Prostate gland (tissue), 2 donors: Measurements from ENCODE around the gene DEFB123. TPM values are rescaled to one million over a fixed set of nuclear protein-coding genes. Genes with fewer than 3 reads are reported as not detected.
"Not testable (repeated sequence)": the region's sequence is repeated elsewhere in the genome, so short reads cannot be mapped to it uniquely, and the experiment has no call there.

ENCODE experiments used
- DNase-seq: peaks from one replicate; pipeline ENCODE4 v3.0.0-alpha.2; 2019; ENCODE audit warnings: low spot score
- H3K27ac ChIP-seq, 2 donors: fragments of 200-600 bp; sonication (generic); 2 replicates each; pipeline ENCODE4 v1.5.1; 2017 to 2019
- H3K27me3 ChIP-seq: fragments of 200-600 bp; sonication (generic); replicated peaks from 2 replicates; pipeline ENCODE4 v1.5.1; 2019; ENCODE audit not compliant: insufficient read depth
- H3K36me3 ChIP-seq, 2 donors: fragments of 200-600 bp; sonication (generic); 1 replicate in 1 of 2; 2 replicates in 1 of 2; pipeline versions ENCODE4 v1.5.1 to v1.8.1; 2017 to 2019
- H3K4me1 ChIP-seq: fragments of 200-600 bp; sonication (generic); replicated peaks from 2 replicates; pipeline ENCODE4 v1.5.1; 2019
- H3K4me3 ChIP-seq, 2 donors: fragments of 200-600 bp; sonication (generic); 2 replicates each; pipeline ENCODE4 v1.5.1; 2017 to 2019
- H3K9me3 ChIP-seq: fragments of 200-600 bp; sonication (generic); 2 replicates; pipeline ENCODE4 v1.5.1; 2017
- POLR2A ChIP-seq: fragments of 450-650 bp; IDR thresholded peaks from one replicate; pipeline ENCODE4 v1.6.1; 2016; ENCODE audit warnings: antibody characterized with exemption, mild to moderate bottlenecking
- POLR2AphosphoS5 ChIP-seq: sonication (generic); formaldehyde crosslinking; IDR thresholded peaks from one replicate; pipeline ENCODE4 v1.6.1; 2017; ENCODE audit warnings: antibody characterized with exemption
- WGBS: methylation state at CpG from one replicate; pipeline ENCODE4 v1.1.5; 2018; 5-methylcytosine and 5-hydroxymethylcytosine counted together
- intact Hi-C: fragments of 100-400 bp; cut with DNase I; formaldehyde crosslinking; loops from one replicate; pipeline ENCODE4 v1.14.2; 2022
- total RNA-seq, 2 donors: library from RNA; depleted of rRNA; stranded (reverse); fragments of >200 nt; gene quantifications; one replicate each; pipeline ENCODE4 v1.1.0, GENCODE V29; 2016
- TF ChIP-seq, protein P1 (sequence below), 4 experiments: fragments of 200-600 bp in 2 of 4; fragments of 450-650 bp in 2 of 4; sonication (generic) in 2 of 4; IDR thresholded peaks; 1 replicate in 3 of 4; 2 replicates in 1 of 4; pipeline ENCODE4 v1.5.1; 2016 to 2019; ENCODE audit warnings: antibody characterized with exemption in 4 of 4, mild to moderate bottlenecking in 2 of 4, moderate library complexity in 2 of 4

DEFB123 gene
- total RNA-seq, 2 donors from 2014 or later: 459 TPM; not detected in 1

GRCh38 chr20:31410011-31410410, 30.4 kb upstream of the DEFB123 start:
- H3K9me3 ChIP-seq: no peaks in the 10 kb centered on the region
- WGBS: 57% methylated on average over 1 of the region's 1 CpG
- H3K27me3 ChIP-seq: no peaks in the 10 kb centered on the region
- H3K4me1 ChIP-seq: no peaks in the 10 kb centered on the region
- no peaks in the 10 kb centered on the region for H3K36me3 ChIP-seq
- TF ChIP-seq POLR2AphosphoS5 (no peak), POLR2A (no peak)
- TF ChIP-seq, protein P1, sequence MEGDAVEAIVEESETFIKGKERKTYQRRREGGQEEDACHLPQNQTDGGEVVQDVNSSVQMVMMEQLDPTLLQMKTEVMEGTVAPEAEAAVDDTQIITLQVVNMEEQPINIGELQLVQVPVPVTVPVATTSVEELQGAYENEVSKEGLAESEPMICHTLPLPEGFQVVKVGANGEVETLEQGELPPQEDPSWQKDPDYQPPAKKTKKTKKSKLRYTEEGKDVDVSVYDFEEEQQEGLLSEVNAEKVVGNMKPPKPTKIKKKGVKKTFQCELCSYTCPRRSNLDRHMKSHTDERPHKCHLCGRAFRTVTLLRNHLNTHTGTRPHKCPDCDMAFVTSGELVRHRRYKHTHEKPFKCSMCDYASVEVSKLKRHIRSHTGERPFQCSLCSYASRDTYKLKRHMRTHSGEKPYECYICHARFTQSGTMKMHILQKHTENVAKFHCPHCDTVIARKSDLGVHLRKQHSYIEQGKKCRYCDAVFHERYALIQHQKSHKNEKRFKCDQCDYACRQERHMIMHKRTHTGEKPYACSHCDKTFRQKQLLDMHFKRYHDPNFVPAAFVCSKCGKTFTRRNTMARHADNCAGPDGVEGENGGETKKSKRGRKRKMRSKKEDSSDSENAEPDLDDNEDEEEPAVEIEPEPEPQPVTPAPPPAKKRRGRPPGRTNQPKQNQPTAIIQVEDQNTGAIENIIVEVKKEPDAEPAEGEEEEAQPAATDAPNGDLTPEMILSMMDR (IDR thresholded peaks at IDR 0.05): no peak
- H3K27ac ChIP-seq: no peak overlapping the region
- no peak overlapping the region for H3K4me3 ChIP-seq
- intact Hi-C loops: no loop called here
- DNase-seq: no peak

DNA sequence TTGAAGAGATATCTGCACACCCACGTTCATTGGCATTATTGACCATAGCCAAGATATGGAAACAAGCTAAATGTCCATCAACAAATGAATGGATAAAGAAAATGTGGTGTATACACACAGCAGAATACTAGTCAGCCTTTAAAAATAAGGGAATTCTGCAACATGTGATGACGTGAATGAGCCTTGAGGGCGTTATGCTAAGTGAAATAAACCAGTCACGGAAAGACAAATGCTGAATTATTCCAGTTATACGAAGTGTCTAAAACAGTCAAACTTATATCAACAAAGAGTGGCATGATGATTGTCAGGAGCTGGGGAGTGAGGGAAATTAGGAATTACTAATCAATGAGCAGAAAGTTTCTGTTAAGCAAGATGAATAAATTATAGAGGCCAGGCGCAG, 26.1 kb upstream of the DEFB123 start:
- no peak for DNase-seq
- no peak overlapping the region for H3K27ac ChIP-seq
- no peaks in the 10 kb centered on the region for H3K9me3 ChIP-seq
- no peaks in the 10 kb centered on the region for H3K36me3 ChIP-seq
- H3K4me1 ChIP-seq: no peaks in the 10 kb centered on the region
- TF ChIP-seq POLR2A: no peak
- TF ChIP-seq, protein P1 (IDR thresholded peaks at IDR 0.05): no peak
- TF ChIP-seq POLR2AphosphoS5: no peak
- WGBS: 75% methylated on average over 6 of the region's 6 CpGs
- H3K4me3 ChIP-seq: no peak overlapping the region
- intact Hi-C loops: no loop called here
- H3K27me3 ChIP-seq: no peaks in the 10 kb centered on the region

- TF ChIP-seq, protein P1 (IDR thresholded peaks at IDR 0.05): no peak
- TF ChIP-seq POLR2A: no peak
- TF ChIP-seq POLR2AphosphoS5: no peak
- intact Hi-C loops: no loop called here
- 88% methylated on average over 2 of the region's 2 CpGs for WGBS
- H3K4me3 ChIP-seq: no peak overlapping the region
- no peaks in the 10 kb centered on the region for H3K9me3 ChIP-seq
- H3K4me1 ChIP-seq: no peaks in the 10 kb centered on the region
- DNase-seq: no peak
- no peaks in the 10 kb centered on the region for H3K27me3 ChIP-seq
- H3K36me3 ChIP-seq: no peaks in the 10 kb centered on the region
- no peak overlapping the region for H3K27ac ChIP-seq
These were observed 24.8 kb upstream of the DEFB123 start for GRCh38 chr20:31415653-31416052.

DNA sequence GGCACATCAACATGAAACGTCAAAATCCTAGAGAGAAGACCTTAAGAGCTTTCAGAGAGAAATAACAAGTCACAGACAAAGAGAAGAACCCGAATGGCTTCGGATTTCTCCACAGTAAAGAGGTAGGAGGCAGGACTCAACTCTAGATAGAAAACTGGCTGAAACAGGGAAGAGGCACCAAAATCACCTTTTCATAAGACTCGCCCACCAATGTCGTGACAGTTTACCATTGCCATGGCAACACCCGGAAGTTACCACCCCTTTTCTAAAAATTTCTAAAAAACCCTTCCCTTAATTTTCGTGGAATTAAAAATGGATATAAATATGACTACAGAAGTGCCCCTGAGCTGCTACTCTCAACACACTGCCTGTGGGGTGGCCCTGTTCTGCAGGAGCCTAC, 22.1 kb upstream of the DEFB123 start:
- H3K4me3 ChIP-seq: no peak overlapping the region
- no peak for DNase-seq
- H3K9me3 ChIP-seq: no peaks in the 10 kb centered on the region
- intact Hi-C loops: no loop called here
- no peaks in the 10 kb centered on the region for H3K27me3 ChIP-seq
- TF ChIP-seq POLR2AphosphoS5 (no peak), POLR2A (no peak)
- TF ChIP-seq, protein P1 (IDR thresholded peaks at IDR 0.05): no peak
- no peaks in the 10 kb centered on the region for H3K4me1 ChIP-seq
- no peak overlapping the region for H3K27ac ChIP-seq
- 80% methylated on average over 7 of the region's 7 CpGs for WGBS
- H3K36me3 ChIP-seq: no peaks in the 10 kb centered on the region

- DNase-seq: no peak
- H3K9me3 ChIP-seq: no peaks in the 10 kb centered on the region
- no peak overlapping the region for H3K4me3 ChIP-seq
- H3K4me1 ChIP-seq: no peaks in the 10 kb centered on the region
- no peaks in the 10 kb centered on the region for H3K27me3 ChIP-seq
- no peaks in the 10 kb centered on the region for H3K36me3 ChIP-seq
- intact Hi-C loops: no loop called here
- H3K27ac ChIP-seq: no peak overlapping the region
- TF ChIP-seq, protein P1 (IDR thresholded peaks at IDR 0.05): no peak
- TF ChIP-seq POLR2AphosphoS5 (no peak), POLR2A (no peak)
These were observed 14.6 kb upstream of the DEFB123 start for GRCh38 chr20:31425797-31426196.

- H3K27me3 ChIP-seq, H3K9me3 ChIP-seq, H3K27ac ChIP-seq, intact Hi-C loops, H3K4me1 ChIP-seq, DNase-seq, H3K4me3 ChIP-seq, H3K36me3 ChIP-seq: not testable (repeated sequence)
- 94% methylated on average over 14 of the region's 48 CpGs for WGBS
These were observed 13.4 kb upstream of the DEFB123 start for GRCh38 chr20:31426891-31427551.

DNA sequence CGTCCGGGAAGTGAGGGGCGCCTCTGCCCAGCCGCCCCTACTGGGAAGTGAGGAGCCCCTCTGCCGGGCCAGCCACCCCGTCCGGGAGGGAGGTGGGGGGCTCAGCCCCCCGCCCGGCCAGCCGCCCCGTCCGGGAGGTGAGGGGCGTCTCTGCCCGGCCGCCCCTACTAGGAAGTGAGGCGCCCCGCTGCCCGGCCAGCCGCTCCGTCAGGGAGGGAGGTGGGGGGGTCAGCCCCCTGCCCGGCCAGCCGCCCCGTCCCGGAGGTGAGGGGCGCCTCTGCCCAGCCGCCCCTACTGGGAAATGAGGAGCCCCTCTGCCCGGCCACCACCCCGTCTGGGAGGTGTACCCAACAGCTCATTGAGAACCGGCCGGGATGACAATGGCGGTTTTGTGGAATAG, 12.9 kb upstream of the DEFB123 start:
- H3K27ac ChIP-seq, intact Hi-C loops, H3K9me3 ChIP-seq: not testable (repeated sequence)

More for the DNA sequence above, 12.9 kb upstream of the DEFB123 start:
- 93% methylated on average over 25 of the region's 31 CpGs for WGBS
- H3K27me3 ChIP-seq, H3K4me3 ChIP-seq, H3K4me1 ChIP-seq, H3K36me3 ChIP-seq, DNase-seq: not testable (repeated sequence)
